ENCODE measurements around the gene CUX1.
"Not testable (repeated sequence)": the region's sequence is repeated elsewhere in the genome, so short reads cannot be mapped to it uniquely, and the experiment has no call there.

The CUX1 gene

DNA sequence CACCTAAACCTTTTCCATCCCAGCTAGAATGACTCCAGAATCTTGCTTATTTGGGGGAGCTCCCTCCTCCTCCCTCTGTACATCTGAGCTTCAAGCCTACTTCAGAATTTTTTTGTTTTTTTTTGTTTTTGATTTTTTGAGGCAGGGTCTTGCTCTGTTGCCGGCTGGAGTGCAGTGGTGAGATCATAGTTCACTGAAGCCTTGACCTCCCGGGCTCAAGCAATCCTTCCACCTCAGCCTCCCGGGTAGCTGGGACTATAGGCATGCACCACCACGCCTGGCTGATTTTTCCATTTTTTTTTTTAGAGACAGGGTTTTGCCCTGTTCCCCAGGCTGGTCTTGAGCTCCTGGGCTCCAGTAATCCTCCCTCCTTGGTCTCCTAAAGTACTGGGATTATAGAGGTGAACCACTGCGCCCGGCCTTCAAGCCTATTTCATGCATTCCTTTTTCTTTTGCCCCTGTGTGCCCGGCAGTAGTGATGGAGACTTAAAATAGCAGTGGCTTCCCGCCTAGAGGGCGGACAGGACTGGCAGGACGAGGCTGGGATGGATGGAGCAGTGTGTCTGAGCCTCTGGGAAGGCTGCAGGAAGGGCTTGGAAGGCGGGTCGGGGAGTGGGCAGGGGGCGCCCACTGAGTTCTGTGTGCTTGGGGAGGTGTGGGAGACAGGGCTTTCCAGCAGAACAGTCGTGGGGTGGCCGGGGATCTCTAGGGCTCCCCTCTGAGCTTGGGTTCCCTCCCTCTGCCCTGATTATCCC lies 8.8 kb downstream of the CUX1 start:
- no peak for DNase-seq (ENCODE audit: low read depth in 3 of 3)

DNA sequence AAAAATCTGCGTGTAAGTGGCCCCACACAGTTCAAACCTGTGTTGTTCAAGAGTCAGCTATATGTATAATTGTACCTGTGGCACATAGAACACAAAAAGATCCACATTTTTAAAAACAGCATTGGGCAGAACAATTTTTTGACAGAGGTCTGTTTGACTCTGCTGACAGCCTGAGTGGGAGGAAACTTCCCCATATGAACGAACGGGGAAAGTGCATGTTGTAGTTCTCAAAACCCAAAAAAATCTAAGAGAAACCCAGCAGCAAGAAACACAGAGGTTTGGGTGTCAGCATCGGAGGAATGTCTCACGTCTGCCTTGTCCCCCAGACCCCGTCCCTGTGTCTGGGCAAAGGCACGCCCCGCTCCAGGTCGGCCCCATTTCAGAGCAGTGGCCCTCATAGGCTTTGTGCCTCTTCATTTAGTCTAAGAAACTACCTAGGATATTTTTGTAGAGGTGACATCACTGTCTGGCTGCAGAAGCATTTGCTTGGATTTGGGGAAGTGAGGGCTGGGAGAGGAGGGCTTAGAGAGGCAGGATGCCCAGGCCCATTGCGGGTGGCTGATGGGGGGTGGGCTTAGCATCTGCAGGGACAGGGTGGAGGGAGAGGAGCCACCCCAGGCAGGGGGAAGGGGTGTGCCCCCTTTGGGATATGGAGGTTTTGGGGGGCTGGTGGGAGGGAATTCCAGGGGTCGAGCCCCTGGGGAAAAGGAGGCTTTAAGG lies 11.0 kb downstream of the CUX1 start:
- DNase-seq (ENCODE audit: low read depth in 3 of 3): no peak

DNA sequence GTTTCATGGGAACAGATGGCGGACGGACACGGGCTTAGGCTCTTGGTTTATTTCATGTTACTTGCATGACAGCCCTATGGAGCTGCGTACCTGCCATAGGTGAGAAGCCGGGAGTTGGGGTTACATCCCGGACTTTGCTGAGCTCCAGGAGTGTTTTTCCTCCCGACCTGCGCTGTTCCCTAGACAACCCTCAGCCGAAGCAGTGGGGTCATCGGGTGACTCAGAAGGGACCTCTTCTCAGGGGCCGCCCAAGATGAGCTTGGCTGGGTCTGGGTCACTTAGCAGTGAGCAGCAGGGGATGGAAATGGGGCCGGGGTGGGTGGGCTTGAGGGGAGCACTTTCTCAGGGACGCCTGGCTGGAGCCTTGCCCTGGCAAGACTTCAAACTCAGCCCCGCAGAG lies 11.9 kb downstream of the CUX1 start:
- no peak for DNase-seq (ENCODE audit: low read depth in 3 of 3)

DNA sequence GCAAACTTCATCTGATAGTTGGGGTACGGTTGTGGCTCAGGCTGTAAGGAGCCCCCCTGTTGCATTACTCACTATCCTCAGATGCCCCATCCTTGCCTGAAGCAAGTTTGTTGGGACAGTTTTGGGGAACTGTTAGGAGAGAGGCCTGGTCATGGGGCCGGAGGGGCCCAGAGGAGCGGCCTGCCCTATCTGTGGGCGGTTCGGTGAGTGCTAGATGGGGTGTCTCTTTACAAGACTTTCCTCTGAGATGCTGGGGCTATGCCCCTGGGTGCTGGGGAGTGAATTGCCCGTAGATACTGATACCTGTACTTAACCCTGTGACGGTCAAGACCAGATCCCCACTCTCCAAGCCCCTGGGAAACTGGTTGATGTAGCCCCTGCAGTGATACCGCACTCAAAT lies 12.4 kb downstream of the CUX1 start:
- DNase-seq (ENCODE audit: low read depth in 3 of 3): no peak

DNA sequence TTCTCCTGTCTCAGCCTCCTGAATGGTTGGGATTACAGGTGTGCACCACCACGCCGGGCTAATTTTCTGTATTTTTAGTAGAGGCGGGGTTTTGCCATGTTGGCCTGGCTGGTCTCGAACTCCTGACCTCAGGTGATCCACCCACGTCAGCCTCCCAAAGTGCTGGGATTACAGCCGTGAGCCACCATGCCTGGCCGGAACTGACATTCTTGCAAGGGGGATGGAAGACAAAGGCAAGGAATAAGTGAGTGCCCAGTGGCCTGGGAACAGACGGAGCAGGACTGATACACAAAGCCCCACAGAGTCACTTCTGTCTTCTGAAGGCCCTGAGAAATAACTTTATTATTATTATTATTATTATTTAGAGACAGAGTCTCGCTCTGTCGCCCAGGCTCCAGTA lies 14.0 kb downstream of the CUX1 start:
- DNase-seq (ENCODE audit: low read depth in 3 of 3): not testable (repeated sequence)

DNA sequence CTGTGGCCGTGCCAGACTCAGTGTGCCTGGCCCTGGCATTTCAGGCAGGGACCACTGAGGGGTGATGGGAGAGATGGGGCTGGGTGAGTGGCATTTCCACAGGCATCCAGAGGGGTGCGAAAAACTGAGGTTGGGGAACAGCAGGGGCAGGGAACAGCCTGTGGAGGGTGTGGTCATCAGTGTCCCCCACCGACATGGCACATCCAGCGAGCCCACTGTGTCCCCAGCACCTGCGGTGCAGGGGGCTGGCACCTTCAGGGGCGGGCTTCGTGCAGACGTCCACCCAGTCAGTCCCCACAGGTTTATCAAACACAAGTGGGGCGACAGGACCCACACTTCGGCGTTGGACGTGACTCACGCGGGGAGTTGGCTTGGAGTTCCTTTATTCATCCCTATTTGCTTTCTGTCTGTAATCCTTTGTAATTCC lies 14.8 kb downstream of the CUX1 start:
- DNase-seq (ENCODE audit: low read depth in 3 of 3): no peak

DNA sequence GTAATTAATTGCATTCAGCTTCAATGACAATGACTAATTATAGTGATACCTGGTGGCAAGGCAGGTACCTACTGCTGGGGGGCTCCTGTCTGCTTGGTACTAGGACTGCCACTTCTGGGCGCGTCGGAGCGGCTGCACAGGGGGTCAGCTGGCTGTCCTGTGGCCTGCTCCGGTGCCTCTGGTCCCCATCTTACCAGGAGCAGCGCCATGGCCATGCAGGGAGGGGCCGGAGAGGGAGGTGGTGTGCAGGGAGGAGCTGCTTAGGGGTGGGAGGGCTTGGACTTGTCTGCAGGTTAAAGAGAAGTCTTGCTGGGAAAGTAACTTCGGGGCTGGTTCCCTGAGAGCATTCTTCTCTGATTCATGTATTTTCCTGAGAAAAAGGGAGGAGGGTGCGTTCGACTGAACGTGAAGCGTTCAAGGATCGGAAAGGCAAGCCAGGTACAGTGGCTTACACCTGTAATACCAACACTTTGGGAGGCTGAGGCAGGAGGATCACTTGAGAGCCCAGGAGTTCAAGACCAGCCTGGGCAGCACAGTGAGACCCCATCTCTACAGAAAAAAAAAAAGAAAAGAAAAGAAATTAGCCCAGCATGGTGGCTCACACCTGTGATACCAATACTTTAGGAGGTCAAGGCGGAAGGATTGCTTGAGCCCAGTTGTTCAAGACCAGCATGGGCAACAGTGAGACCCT lies 15.4 kb downstream of the CUX1 start:
- DNase-seq (ENCODE audit: low read depth in 3 of 3): no peak

DNA sequence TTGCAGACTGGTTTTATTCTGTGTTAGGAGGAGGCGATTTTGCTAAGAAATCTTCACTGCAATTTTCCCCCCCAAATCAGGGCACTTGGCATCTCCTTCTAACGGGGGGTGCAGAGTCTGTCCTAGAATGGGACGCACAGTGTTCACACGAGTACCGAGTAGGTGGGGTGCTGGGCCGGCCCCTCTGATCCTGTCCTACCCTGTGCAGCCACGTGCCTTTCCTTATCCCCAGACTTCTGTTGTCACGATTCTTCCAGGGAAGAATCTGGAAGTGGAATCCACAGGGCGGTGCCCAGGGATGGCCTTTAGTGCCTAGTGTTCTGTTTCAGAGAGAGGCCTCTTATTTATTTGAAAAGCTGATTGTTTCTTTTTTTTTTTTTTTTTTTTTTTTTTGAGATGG lies 16.4 kb downstream of the CUX1 start:
- DNase-seq (ENCODE audit: low read depth in 3 of 3): no peak

DNA sequence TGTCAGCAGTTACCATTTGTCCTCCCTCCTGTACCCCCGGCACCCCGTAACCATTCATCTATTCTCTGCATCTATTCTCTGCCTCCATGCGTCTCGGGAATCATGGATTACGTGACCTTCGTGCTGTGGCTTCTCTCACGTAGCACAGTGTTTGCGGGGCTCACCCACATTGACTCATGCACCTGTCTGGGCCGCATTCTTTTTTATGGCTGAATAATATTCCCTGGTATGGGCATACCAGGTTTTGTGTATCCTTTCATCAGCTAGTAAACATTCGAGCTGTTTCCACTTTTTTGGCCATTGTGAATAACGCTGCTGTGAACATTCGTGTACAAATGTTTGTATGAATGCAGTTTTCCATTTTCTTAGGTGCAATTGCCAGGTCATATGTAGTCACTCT lies 17.7 kb downstream of the CUX1 start:
- DNase-seq (ENCODE audit: low read depth in 3 of 3): no peak

DNA sequence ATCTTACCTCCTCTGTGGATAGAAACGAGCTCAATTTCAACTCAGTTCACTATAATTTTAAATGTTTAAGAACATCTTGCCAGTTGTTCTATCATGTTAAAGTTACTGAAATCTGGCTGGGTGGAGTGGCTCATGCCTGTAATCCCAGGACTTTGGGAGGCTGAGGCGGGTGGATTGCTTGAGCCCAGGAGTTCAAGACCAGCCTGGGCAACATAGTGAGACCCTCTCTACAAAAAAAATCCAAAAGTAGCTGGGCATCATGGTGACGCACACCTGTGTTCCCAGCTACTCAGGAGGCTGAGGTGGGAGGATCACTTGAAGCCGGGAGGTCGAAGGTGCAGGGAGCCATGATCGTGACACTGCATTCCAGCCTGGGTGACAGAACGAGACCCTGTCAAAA lies 20.0 kb downstream of the CUX1 start:
- not testable (repeated sequence) for DNase-seq (ENCODE audit: low read depth in 3 of 3)

DNA sequence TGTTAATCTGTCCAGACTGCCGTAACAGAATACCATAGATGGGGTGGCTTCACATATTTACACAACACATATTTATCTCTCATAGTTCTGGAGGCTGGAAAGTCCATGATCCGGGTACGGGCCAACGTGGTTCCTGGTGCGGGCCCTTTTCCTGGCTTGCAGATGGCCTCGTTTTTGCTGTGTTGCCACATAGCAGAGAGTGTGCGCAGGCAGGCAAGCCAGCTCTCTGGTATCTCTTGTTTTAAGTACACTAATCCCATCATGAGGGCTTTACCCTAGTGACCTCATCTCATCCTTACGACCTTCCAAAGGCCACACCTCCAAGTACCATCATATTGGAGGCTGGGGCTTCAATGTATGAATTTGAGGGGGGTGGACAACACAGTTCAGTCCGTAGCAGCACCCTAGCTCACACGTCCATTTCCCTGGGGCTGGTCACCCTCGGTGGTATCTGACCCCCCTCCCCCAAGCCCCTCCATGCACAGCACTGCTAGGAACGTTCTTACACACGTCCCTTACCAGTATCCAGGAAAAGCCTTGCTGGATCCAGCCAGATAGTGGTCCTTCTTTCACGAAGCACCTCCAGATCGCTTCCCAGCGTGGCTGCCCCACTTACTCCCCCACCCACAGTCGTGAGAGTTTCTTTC lies 21.5 kb downstream of the CUX1 start:
- no peak for DNase-seq (ENCODE audit: low read depth in 3 of 3)

DNA sequence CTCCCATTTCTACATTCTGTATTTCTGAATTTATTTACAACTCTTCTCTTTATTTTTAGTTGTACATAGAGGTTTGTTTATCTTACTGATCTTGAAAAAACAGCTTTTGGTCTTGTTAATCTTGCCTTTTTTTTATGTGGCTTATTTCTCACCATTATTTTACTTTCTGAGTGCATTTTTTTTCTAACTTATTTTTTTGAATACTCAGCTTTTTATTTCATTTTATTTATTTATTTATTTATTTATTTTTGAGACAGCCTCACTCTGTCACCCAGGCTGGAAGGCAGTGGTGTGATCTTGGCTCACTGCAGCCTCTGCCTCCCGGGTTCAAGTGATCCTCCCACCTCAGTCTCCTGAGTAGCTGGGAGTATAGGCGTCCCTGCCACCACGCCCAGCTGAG lies 23.9 kb downstream of the CUX1 start:
- no peak for DNase-seq (ENCODE audit: low read depth in 3 of 3)

DNA sequence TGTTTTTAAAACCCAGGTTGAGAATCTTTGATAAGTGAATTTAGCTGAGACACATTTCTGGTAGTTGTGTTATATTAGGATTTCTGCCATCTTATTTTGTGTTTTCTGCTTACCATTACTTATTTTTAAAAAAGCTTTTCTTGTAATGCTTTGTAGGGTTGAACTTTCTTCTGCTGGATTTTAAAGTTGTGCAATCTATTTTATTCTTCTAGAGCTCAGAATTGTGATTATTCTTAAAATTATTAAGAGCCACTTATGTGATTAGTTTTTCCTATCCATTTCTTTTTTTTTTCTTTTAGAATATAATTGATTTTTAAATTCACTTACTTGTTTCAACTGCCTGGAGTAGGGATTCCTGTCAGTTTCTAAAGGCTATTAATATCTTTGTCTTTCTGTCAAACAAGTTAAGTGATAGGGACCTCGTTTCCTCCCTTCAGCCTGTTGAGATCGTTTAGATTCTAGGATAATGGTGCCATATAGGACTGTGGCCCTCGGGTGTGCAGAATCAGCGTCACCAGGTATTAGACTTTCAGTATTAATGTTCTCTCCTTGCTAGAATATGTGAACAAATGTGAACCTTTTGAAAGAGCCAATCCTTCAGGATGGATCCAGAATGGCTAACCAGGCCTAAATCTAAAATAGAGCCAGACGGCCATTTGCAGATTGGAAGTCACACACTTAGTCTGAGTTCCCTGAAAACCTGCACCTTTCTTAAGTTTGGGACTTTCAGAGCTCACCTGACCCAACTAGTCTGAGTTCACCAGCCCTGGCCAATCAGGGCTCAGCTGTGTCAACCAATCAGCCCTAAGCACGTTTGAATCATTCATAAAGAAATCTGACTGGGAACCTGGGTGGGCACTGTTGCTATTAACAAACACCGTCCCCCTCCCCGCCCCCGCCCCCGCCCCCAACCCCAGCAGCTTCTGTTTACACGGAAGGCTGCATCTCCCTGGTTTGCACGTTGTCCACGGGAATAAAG lies 26.2 kb downstream of the CUX1 start:
- no peak for DNase-seq (ENCODE audit: low read depth in 3 of 3)

DNA sequence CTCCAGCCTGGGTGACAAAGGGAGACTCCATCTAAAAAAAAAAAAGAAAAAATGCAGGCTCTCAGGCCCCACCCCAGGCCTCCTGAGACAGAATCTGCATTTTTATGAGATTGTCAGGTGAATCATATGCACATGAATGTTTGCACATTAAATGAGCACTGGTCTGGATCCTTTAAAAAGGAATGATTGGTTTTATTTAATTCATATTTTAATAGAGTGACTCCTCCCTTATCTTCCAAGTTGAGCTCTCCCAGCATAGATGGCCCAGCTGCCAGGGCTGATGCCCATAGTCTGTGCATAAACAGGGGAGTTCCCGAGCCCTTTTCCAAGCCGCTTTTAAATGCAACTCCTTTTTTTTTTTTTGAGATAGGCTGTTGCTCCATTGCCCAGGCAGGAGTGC lies 28.5 kb downstream of the CUX1 start:
- DNase-seq (ENCODE audit: low read depth in 3 of 3): no peak

DNA sequence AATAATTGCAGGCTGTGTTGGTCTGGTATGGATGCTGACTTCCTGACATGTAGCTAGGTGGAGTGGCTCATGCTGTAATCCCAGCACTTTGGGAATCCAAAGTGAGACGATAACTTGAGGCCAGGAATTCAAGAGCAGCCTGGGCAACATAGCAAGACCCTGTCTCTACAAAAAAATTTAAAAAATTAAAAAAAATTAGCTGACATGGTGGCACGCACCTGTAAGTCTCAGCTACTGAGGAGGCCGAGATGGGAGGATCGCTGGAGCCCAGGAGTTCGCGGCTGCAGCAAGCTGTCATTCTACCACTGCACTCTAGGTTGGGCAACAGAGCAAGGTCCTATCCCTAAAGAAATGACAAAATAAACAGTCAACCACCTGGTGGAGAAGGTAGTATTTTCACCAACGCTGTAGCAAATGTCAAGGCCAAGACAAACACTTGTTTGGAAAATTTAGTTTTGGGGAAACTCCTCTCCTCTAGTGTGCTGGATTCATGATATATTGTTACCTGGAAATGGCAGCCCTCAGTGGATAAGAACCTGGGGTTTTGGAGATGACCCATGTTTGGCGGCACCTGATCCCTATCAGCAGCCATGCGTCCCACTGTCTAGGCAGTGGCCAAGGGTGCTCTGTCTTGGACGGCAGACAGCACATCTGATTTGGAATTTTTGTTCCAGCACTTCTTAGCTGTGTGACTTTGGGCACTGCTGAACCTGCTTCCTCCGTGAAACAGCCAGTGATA lies 29.5 kb downstream of the CUX1 start:
- DNase-seq (ENCODE audit: low read depth in 3 of 3): no peak

DNA sequence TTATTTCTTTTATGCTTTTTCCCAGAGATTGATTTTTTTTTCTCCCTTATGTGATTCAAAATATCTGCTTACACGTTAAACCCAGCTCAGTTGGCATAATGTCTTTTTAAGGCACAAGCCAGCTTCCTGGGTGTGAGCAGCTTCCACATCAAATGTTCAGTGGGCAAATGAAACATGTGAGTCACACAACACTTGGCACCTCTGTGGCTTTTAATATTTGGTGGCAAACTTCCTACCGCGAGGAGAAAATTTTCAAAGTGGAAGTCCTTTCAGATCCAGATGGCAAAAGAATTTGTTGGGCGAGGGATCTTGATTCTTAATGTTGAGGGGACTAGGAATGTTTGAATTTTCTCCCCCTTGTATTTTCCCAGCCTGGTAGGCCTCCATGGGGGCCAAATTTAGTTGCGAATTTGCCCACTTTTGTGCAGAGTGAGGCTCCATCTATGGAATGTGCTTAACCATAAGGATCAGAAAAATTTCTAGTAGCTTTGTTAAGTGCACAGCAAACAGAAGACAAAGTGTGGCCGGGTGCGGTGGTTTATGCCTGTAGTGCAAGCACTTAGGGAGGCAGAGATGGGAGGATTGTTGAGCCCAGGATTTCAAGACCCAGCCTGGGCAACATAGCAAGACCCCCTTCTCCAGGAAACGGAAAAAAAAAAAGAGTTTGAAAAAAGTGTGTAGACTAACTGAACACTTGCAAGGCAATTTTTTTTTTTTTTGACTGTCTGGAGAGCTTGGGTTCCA lies 31.0 kb downstream of the CUX1 start:
- DNase-seq (ENCODE audit: low read depth in 3 of 3): no peak

DNA sequence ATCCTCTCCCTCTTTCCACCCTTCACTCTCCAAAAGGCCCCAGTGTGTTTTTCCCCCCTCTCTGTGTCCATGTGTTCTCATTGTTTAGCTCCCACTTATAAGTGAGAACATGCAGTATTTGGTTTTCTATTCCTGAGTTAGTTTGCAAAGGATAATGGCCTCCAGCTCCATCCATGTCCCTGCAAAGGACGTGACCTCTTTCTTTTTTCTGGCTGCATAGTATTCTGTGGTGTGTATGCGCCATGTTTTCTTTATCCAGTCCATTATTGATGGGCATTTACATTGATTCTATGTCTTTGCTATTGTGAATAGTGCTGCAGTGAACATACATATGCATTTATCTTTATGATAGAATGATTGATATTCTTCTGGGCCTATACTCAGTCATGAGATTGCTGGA lies 31.9 kb downstream of the CUX1 start:
- DNase-seq (ENCODE audit: low read depth in 3 of 3): not testable (repeated sequence)

DNA sequence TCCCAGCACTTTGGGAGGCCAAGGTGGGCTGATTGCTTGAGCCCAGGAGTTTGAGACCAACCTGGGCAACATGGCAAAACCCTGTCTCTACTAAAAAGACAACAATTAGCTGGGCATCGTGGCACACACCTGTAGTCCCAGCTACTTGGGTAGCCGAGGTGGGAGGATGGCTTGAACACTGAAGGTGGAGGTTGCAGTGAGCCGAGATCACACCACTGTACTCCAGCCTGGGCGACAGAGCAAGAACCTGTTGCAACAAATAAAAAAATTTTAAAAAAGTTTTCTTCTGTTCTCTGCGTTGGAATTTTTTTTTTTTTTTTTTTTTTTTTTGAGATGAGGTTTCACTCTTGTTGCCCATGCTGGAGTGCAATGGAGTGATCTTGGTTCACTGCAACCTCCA lies 34.9 kb downstream of the CUX1 start:
- not testable (repeated sequence) for DNase-seq (ENCODE audit: low read depth in 3 of 3)

DNA sequence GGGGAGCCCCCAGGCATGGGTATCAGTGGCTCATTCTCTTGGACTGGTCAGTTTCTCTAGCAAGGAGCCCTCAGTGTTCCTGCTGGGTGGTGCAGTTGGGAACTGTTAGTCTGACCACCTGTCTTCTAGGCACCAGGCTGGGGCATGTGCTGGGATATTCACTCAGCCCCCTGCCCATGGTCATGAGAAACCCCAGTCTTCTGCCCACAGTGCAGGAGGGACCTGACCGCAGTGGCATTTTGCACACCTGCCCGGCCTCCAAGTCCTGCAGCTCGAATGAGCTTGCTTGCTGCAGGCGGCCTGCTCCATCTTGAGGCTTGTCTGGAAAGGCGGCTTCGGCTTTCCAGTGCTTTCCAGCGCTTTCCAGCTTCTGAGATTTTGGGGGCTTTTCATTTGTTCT lies 36.3 kb downstream of the CUX1 start:
- DNase-seq (ENCODE audit: low read depth in 3 of 3): no peak
